Bronchial epithelial cell (primary cell): ENCODE data around the gene PHACTR1. TPM values are rescaled to one million over a fixed set of nuclear protein-coding genes. Genes with fewer than 3 reads are reported as not detected.

Experiments used
- DNase-seq: peaks from one replicate; pipeline ENCODE4 v3.0.0-alpha.2; 2010; ENCODE audit warnings: low read depth
- FAIRE-seq: peaks from 2 replicates; lab custom pipeline; 2011; peaks lifted over from hg19 to GRCh38; lab: Jason Lieb, UNC
- H3K27me3 ChIP-seq: 2 replicates; pipeline ENCODE4 v1.5.1; 2011; ENCODE audit warnings: low read length; ENCODE audit not compliant: control insufficient read depth, insufficient read depth
- H3K36me3 ChIP-seq: 2 replicates; pipeline ENCODE4 v1.5.1; 2011; ENCODE audit warnings: low read length; ENCODE audit not compliant: control insufficient read depth, insufficient read depth
- H3K4me3 ChIP-seq: 2 replicates; pipeline ENCODE4 v1.5.1; 2011; ENCODE audit warnings: mild to moderate bottlenecking, low read depth, low read length, control low read depth
- total RNA-seq: library from RNA; depleted of rRNA; stranded (reverse); fragments of >200 nt; gene quantifications from 2 replicates; pipeline ENCODE4 v1.2.1, GENCODE V29; 2014
- TF ChIP-seq, protein P1 (sequence below): IDR thresholded peaks from 2 replicates; pipeline ENCODE4 v1.5.1; 2011; ENCODE audit warnings: mild to moderate bottlenecking, moderate library complexity, low read length, control low read depth, inconsistent platforms; ENCODE audit not compliant: insufficient read depth, severe bottlenecking

Gene PHACTR1
- total RNA-seq, 1 donor from 2014 or later: under 0.01 TPM

DNA sequence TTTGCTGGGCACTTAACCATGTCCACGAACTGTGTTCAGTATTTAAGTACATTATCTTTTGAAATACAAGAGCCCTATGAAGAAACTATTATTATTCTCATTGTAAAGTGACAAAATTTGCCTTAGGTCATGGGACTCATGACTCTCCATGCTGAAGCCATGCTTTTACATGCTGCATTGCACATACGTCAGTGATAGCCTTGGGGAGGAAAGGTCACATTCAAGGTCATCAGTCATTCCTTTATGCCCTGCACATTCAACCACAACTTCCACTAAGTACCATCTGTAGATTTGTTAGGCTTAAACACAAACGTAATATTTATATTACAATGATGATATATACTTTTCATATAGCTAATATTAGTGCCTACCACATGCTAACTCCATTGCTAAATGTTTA, 319.0 kb downstream of the PHACTR1 start:
- DNase-seq: no peak
- no peaks in the 10 kb centered on the region for H3K36me3 ChIP-seq
- H3K4me3 ChIP-seq: no peak overlapping the region
- TF ChIP-seq, protein P1, sequence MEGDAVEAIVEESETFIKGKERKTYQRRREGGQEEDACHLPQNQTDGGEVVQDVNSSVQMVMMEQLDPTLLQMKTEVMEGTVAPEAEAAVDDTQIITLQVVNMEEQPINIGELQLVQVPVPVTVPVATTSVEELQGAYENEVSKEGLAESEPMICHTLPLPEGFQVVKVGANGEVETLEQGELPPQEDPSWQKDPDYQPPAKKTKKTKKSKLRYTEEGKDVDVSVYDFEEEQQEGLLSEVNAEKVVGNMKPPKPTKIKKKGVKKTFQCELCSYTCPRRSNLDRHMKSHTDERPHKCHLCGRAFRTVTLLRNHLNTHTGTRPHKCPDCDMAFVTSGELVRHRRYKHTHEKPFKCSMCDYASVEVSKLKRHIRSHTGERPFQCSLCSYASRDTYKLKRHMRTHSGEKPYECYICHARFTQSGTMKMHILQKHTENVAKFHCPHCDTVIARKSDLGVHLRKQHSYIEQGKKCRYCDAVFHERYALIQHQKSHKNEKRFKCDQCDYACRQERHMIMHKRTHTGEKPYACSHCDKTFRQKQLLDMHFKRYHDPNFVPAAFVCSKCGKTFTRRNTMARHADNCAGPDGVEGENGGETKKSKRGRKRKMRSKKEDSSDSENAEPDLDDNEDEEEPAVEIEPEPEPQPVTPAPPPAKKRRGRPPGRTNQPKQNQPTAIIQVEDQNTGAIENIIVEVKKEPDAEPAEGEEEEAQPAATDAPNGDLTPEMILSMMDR: no peak
- no peaks in the 10 kb centered on the region for H3K27me3 ChIP-seq
- no peak for FAIRE-seq

DNA sequence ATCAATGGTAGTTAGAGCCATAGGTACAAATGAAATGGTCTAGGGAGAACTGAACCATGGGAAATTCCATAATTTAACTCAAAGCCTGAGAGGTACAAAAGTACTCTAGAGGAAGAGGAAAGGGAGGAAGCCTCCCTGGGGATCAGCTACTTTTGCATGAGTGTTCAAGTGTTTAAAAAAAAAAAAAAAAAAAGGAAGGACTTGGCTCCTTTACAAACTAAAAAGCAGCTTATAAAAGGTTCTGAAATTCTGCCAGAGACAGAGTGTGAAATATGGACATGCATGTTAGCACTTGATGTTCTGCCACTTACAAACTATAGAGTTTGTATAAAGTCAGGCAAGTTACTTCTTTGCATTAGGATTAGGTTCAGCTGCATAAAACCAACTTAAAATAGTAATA, 321.7 kb downstream of the PHACTR1 start:
- FAIRE-seq (no peak), DNase-seq (peak; percentile 69)
- no peaks in the 10 kb centered on the region for H3K36me3 ChIP-seq
- no peaks in the 10 kb centered on the region for H3K27me3 ChIP-seq
- TF ChIP-seq, protein P1: no peak
- no peak overlapping the region for H3K4me3 ChIP-seq

DNA sequence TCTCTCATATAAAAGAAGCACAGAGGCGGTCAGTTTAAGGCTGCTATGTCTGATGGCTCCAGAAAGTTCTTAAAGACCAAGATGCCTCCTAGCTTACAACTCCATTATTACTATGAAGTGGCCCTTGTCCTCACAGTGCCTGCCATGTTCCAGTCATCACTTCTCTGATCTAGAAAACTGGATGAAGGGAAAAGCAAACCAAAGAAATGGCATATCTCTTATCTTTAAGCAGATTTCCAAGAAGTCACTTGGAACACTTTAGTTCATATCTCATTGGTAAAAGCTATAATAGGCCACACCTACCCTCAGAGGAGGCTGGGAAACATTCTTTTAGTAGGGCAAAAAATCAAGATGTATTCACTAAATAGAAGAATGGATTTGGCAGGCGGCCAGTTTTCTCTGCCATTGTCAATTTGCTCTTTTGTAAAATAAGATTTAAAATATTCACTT, 322.2 kb downstream of the PHACTR1 start:
- FAIRE-seq: no peak
- no peaks in the 10 kb centered on the region for H3K27me3 ChIP-seq
- TF ChIP-seq, protein P1: no peak

DNA sequence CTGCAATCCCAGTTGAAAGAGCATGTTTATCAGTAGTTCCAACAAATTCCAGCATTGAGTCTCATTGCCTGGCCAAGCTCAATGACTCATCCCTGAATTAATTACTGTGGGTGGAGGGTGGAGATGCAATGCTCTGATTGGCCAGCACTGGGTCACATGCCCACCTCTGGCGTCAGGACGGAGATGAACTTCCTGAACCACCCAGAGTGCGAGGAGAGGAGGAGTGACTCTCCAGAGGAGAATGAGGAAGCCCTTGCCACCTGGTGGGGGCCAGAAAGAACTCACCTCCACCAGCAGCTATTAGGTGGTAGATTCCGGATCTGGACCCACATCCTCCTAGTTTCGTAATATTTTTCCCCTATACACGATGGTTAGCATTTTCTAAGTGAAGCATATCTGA, 327.8 kb downstream of the PHACTR1 start:
- FAIRE-seq (no peak), DNase-seq (peak; percentile 77)
- Histone ChIP-seq H3K27me3 (no peaks in the 10 kb centered on the region), H3K36me3 (no peaks in the 10 kb centered on the region), H3K4me3 (no peak overlapping the region)
- TF ChIP-seq, protein P1: no peak

More for the DNA sequence above, 322.2 kb downstream of the PHACTR1 start:
- DNase-seq: no peak
- no peak overlapping the region for H3K4me3 ChIP-seq
- H3K36me3 ChIP-seq: no peaks in the 10 kb centered on the region

DNA sequence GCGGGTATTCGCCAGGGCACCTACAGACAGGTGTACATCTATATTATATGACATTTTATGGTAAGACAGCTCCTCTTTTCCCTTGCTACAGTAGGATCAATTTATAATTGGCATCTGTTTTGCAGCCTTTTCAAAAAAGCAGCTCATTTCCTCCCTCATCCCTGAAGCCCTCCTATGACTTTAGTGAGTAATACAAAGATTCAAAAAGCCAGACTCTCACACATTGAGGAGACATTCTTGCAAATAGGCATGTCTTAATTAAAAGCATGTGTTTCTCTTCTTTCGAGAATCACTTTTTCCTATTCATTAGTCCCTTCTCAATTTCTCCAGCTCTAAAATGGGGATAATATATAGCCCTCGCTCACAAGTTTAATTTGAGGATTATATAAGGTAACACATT, 328.3 kb downstream of the PHACTR1 start:
- Histone ChIP-seq H3K36me3 (no peaks in the 10 kb centered on the region), H3K4me3 (no peak overlapping the region), H3K27me3 (no peaks in the 10 kb centered on the region)
- FAIRE-seq (no peak), DNase-seq (no peak)
- TF ChIP-seq, protein P1: no peak

DNA sequence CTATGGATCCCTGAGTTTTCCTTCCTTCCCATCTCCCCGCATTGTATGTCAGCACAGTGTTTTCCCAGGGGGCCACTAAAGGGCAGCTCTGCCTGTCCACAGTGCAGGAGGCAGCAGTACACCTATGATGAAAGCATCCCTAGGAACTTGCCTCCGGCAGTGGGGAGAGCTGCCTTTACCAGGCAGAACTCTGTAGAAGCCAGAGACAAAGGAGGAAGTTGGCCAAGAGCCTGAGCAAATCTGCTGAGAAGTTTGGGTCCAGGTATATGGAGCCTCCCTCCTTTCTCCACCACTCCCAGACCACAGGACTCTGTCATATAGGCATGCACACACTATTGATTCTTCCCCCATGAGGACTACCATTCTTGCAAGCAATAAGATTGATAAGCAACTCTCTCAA, 329.1 kb downstream of the PHACTR1 start:
- DNase-seq (peak; percentile 30), FAIRE-seq (no peak)
- TF ChIP-seq, protein P1: no peak
- Histone ChIP-seq H3K4me3 (no peak overlapping the region), H3K27me3 (no peaks in the 10 kb centered on the region), H3K36me3 (no peaks in the 10 kb centered on the region)
